RWPE2 (cell line): ENCODE results near the gene AKR1D1.

ENCODE experiments used
- ATAC-seq: fragments of 200-7000 bp; cut with Tn5 transposase; 3 replicates; pipeline ENCODE4 v1.9.1; 2021; ENCODE audit warnings: low read depth
- DNase-seq: peaks from one replicate; pipeline ENCODE4 v3.0.0-alpha.2; 2020; ENCODE audit warnings: low spot score
- H3K27ac ChIP-seq: fragments of 450-650 bp; 2 replicates; pipeline ENCODE4 v1.5.1; 2017; ENCODE audit warnings: mild to moderate bottlenecking; ENCODE audit not compliant: poor library complexity, severe bottlenecking
- H3K27me3 ChIP-seq: fragments of 250-450 bp; sonication (Bioruptor Pico); 2 replicates; pipeline ENCODE4 v1.5.1; 2021; ENCODE audit warnings: mild to moderate bottlenecking, moderate library complexity; ENCODE audit not compliant: insufficient read depth, poor library complexity, severe bottlenecking
- H3K36me3 ChIP-seq: fragments of 250-450 bp; sonication (Bioruptor Pico); 2 replicates; pipeline ENCODE4 v1.5.1; 2020; ENCODE audit warnings: low read depth, mild to moderate bottlenecking, moderate library complexity
- H3K4me1 ChIP-seq: fragments of 250-450 bp; sonication (Bioruptor Pico); 2 replicates; pipeline ENCODE4 v1.5.1; 2021; ENCODE audit warnings: mild to moderate bottlenecking, moderate library complexity; ENCODE audit not compliant: insufficient read depth, poor library complexity, severe bottlenecking
- H3K4me3 ChIP-seq: fragments of 250-450 bp; sonication (Bioruptor Pico); 2 replicates; pipeline ENCODE4 v1.5.1; 2021; ENCODE audit warnings: mild to moderate bottlenecking, moderate library complexity; ENCODE audit not compliant: severe bottlenecking
- H3K9me3 ChIP-seq: fragments of 250-450 bp; sonication (Bioruptor Pico); 2 replicates; pipeline ENCODE4 v1.5.1; 2021; ENCODE audit warnings: mild to moderate bottlenecking, moderate library complexity; ENCODE audit not compliant: severe bottlenecking
- TF ChIP-seq, protein P1 (sequence below): fragments of 450-650 bp; IDR thresholded peaks from one replicate; pipeline ENCODE4 v1.5.1; 2017; ENCODE audit warnings: mild to moderate bottlenecking, moderate library complexity; ENCODE audit not compliant: poor library complexity, severe bottlenecking

The AKR1D1 gene

DNA sequence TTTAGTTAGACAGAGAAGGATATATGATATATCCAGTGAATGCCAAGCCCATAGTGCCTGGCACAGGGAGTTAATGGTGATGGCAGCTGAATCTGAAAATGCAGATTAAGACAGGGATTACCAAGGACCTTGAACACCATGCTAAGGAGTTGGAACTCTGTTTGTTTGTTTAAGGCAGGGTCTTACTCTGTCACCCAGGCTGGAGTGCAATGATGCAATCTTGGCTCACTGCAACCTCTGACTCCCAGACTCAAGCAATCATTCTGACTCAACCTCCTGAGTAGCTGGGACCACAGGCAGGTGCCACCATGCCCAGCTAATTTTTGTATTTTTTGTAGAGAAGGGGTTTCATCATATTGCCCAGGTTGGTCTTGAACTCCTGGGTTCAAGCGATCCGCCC, 1.6 kb downstream of the AKR1D1 start:
- H3K27me3 ChIP-seq, result no peaks in the 10 kb centered on the region
- TF ChIP-seq, protein P1, sequence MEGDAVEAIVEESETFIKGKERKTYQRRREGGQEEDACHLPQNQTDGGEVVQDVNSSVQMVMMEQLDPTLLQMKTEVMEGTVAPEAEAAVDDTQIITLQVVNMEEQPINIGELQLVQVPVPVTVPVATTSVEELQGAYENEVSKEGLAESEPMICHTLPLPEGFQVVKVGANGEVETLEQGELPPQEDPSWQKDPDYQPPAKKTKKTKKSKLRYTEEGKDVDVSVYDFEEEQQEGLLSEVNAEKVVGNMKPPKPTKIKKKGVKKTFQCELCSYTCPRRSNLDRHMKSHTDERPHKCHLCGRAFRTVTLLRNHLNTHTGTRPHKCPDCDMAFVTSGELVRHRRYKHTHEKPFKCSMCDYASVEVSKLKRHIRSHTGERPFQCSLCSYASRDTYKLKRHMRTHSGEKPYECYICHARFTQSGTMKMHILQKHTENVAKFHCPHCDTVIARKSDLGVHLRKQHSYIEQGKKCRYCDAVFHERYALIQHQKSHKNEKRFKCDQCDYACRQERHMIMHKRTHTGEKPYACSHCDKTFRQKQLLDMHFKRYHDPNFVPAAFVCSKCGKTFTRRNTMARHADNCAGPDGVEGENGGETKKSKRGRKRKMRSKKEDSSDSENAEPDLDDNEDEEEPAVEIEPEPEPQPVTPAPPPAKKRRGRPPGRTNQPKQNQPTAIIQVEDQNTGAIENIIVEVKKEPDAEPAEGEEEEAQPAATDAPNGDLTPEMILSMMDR, result no peak
- H3K4me1 ChIP-seq, result no peaks in the 10 kb centered on the region
- DNase-seq, result no peak
- no peaks in the 10 kb centered on the region for H3K9me3 ChIP-seq
- ATAC-seq, result no peak
- H3K36me3 ChIP-seq, result no peaks in the 10 kb centered on the region
- no peak overlapping the region for H3K27ac ChIP-seq
- H3K4me3 ChIP-seq, result no peak overlapping the region

DNA sequence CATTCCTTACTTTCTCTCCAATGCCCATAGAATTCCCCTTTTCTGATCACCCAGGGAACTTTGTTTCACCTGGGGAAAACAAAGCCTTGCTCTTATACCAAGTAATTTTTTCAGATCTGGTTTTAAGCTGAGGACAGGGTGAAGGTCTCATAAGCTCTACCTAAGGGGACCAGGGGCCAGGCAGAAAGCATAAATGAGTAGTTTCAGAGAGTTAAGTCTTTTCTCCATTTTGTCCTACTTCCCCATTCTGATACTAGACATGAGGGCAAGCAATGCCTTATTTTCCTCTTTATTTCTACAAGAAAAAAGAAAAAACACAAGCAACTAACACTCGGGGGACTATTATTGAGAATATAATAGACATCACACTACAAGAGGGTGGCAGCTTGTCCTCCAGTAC, 2.9 kb downstream of the AKR1D1 start:
- Histone ChIP-seq H3K4me1 (no peaks in the 10 kb centered on the region), H3K9me3 (no peaks in the 10 kb centered on the region), H3K27me3 (no peaks in the 10 kb centered on the region), H3K36me3 (no peaks in the 10 kb centered on the region), H3K4me3 (no peak overlapping the region), H3K27ac (no peak overlapping the region)
- DNase-seq, result no peak
- no peak for ATAC-seq
- TF ChIP-seq, protein P1, result no peak

DNA sequence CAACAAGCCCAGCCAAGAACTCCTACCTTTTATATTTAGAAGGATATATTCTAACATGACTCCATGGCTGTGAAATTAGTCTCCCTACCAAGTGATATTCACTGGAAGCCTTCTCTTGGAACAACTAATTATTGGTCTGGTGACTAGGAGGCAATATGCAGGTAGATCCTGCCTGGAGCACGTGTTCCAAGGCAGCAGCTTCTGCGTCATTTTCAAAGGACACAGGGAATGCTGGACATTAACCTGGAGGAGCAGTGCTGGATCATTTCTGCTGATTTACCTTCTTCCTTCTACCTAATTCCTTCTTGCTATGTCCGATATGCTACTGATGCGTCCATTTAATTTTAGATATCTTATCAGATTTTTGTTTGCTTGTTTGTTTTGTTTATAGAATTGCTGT, 5.6 kb downstream of the AKR1D1 start:
- Histone ChIP-seq H3K4me1 (no peaks in the 10 kb centered on the region), H3K9me3 (no peaks in the 10 kb centered on the region), H3K27ac (no peak overlapping the region), H3K4me3 (no peak overlapping the region), H3K36me3 (no peaks in the 10 kb centered on the region), H3K27me3 (no peaks in the 10 kb centered on the region)
- no peak for ATAC-seq
- TF ChIP-seq, protein P1, result no peak
- no peak for DNase-seq

DNA sequence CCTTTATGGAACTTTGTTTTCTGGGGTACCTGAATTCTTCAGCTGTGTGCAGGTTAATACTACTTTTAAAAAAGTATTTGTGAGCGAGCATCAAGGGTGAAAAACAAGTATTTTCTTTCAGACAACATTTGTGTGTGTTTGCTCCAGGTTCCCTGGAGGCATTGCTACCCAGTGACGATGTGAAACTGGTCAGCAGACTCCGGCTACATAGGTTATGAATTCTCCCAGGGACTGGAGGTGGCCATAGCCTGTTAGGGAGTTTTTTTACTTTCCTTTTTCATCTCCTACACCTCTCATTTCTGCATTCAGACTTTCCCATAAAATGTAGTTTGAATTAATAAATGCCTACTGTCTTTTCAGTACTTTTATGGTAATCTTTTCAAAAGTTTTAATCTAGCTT, 7.6 kb downstream of the AKR1D1 start:
- TF ChIP-seq, protein P1, result no peak
- DNase-seq (no peak), ATAC-seq (no peak)
- Histone ChIP-seq H3K4me1 (no peaks in the 10 kb centered on the region), H3K4me3 (no peak overlapping the region), H3K36me3 (no peaks in the 10 kb centered on the region), H3K27me3 (no peaks in the 10 kb centered on the region), H3K9me3 (no peaks in the 10 kb centered on the region), H3K27ac (no peak overlapping the region)

DNA sequence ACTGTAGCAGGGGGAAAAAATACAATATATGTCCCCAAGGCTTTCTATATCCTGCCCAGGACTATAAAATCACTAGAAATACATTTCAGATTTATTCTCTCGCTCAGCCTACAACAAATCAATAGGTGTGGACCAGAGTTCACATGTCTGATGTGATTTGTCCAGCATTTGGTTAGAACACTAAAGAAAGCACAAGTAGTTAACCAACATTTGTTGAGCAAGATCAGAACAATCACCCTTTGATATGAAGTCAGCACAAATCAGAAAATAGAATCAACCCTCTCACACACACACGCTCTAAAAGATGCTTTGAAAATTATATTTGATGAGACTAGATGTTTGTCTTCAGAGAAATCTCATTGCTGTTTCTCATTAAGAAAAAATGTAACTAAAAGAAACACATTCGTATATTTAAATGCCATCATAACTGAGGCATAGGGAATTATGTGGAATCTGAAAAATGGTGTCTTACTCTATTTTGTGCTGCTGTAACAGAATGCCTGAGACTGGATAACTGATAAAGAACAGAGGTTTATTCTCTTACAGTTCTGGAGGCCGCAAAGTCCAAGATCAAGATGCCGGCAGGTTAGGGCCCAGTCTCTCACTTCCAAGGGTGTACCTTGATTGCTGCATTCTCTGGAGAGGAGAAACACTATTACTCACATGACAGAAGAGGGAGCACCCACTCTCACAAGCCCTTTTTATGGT, 10.5 kb downstream of the AKR1D1 start:
- Histone ChIP-seq H3K9me3 (no peaks in the 10 kb centered on the region), H3K27me3 (no peaks in the 10 kb centered on the region), H3K4me3 (no peak overlapping the region), H3K4me1 (peaks cover 7% of the 10 kb centered on the region), H3K27ac (no peak overlapping the region), H3K36me3 (no peaks in the 10 kb centered on the region)
- ATAC-seq (no peak), DNase-seq (no peak)
- TF ChIP-seq, protein P1, result no peak
